ENCODE results near the gene BARX2.

Gene BARX2

GRCh38 chr11:129373489-129373953 is 2.1 kb upstream of the BARX2 start:
- no peak for DNase-seq (ENCODE audit: low read depth in 2 of 2, low spot score in 1 of 2)

- no peak for DNase-seq (ENCODE audit: low read depth in 2 of 2, low spot score in 1 of 2)
These were observed 1.3 kb upstream of the BARX2 start for GRCh38 chr11:129374081-129374992.

GRCh38 chr11:129374993-129375750 is 476 bp upstream of the BARX2 start:
- DNase-seq (ENCODE audit: low read depth in 2 of 2, low spot score in 1 of 2): no peak

GRCh38 chr11:129376658-129377341 is 1.2 kb downstream of the BARX2 start:
- no peak for DNase-seq (ENCODE audit: low read depth in 2 of 2, low spot score in 1 of 2)

GRCh38 chr11:129377739-129378138 is 2.1 kb downstream of the BARX2 start:
- no peak for DNase-seq (ENCODE audit: low read depth in 2 of 2, low spot score in 1 of 2)

- no peak for DNase-seq (ENCODE audit: low read depth in 2 of 2, low spot score in 1 of 2)
These were observed 4.8 kb downstream of the BARX2 start for GRCh38 chr11:129380413-129380812.

GRCh38 chr11:129382583-129382982 is 6.9 kb downstream of the BARX2 start:
- DNase-seq (ENCODE audit: low read depth in 2 of 2, low spot score in 1 of 2): no peak

GRCh38 chr11:129383060-129383459 is 7.4 kb downstream of the BARX2 start:
- no peak for DNase-seq (ENCODE audit: low read depth in 2 of 2, low spot score in 1 of 2)

GRCh38 chr11:129383502-129383901 is 7.9 kb downstream of the BARX2 start:
- no peak for DNase-seq (ENCODE audit: low read depth in 2 of 2, low spot score in 1 of 2)

GRCh38 chr11:129384415-129384814 is 8.8 kb downstream of the BARX2 start:
- no peak for DNase-seq (ENCODE audit: low read depth in 2 of 2, low spot score in 1 of 2)

GRCh38 chr11:129385801-129386200 is 10.2 kb downstream of the BARX2 start:
- DNase-seq (ENCODE audit: low read depth in 2 of 2, low spot score in 1 of 2): no peak

- DNase-seq (ENCODE audit: low read depth in 2 of 2, low spot score in 1 of 2): no peak
These were observed 11.2 kb downstream of the BARX2 start for GRCh38 chr11:129386795-129387397.

- DNase-seq (ENCODE audit: low read depth in 2 of 2, low spot score in 1 of 2): no peak
These were observed 11.8 kb downstream of the BARX2 start for GRCh38 chr11:129387434-129387833.

GRCh38 chr11:129388824-129389223 is 13.2 kb downstream of the BARX2 start:
- DNase-seq (ENCODE audit: low read depth in 2 of 2, low spot score in 1 of 2): no peak

- no peak for DNase-seq (ENCODE audit: low read depth in 2 of 2, low spot score in 1 of 2)
These were observed 14.7 kb downstream of the BARX2 start for GRCh38 chr11:129390303-129390821.

GRCh38 chr11:129391360-129391759 is 15.7 kb downstream of the BARX2 start:
- DNase-seq (ENCODE audit: low read depth in 2 of 2, low spot score in 1 of 2): no peak

- DNase-seq (ENCODE audit: low read depth in 2 of 2, low spot score in 1 of 2): no peak
These were observed 16.2 kb downstream of the BARX2 start for GRCh38 chr11:129391821-129392220.

GRCh38 chr11:129392995-129393394 is 17.3 kb downstream of the BARX2 start:
- DNase-seq (ENCODE audit: low read depth in 2 of 2, low spot score in 1 of 2): no peak

- DNase-seq (ENCODE audit: low read depth in 2 of 2, low spot score in 1 of 2): no peak
These were observed 19.1 kb downstream of the BARX2 start for GRCh38 chr11:129394709-129395108.

GRCh38 chr11:129395432-129395831 is 19.8 kb downstream of the BARX2 start:
- DNase-seq (ENCODE audit: low read depth in 2 of 2, low spot score in 1 of 2): no peak

GRCh38 chr11:129395883-129396282 is 20.2 kb downstream of the BARX2 start:
- no peak for DNase-seq (ENCODE audit: low read depth in 2 of 2, low spot score in 1 of 2)
